Upper lobe of left lung (tissue), 6 donors: ENCODE results near the gene LGALS7B. TPM values are rescaled to one million over a fixed set of nuclear protein-coding genes. Genes with fewer than 3 reads are reported as not detected.
"Not testable (repeated sequence)": the region's sequence is repeated elsewhere in the genome, so short reads cannot be mapped to it uniquely, and the experiment has no call there.

ENCODE experiments used
- ATAC-seq, 2 donors: fragments of 200-7000 bp; cut with Tn5 transposase; one replicate each; pipeline ENCODE4 v1.9.1; 2022; ENCODE audit warnings: mild to moderate bottlenecking in 2 of 2, moderate library complexity in 2 of 2; ENCODE audit not compliant: low FRiP score in 2 of 2
- DNase-seq, 2 donors: peaks; one replicate each; pipeline ENCODE4 v3.0.0-alpha.2; 2019 to 2020
- H3K27ac ChIP-seq, 4 donors: fragments of 200-600 bp; sonication (generic); one replicate each; pipeline ENCODE4 v1.5.1; 2016 to 2019
- H3K27me3 ChIP-seq, 4 donors: fragments of 200-600 bp; sonication (generic); one replicate each; pipeline ENCODE4 v1.5.1; 2017 to 2019
- H3K36me3 ChIP-seq, 4 donors: fragments of 200-600 bp; sonication (generic); one replicate each; pipeline ENCODE4 v1.5.1; 2016 to 2019
- H3K4me1 ChIP-seq, 4 donors: fragments of 200-600 bp; sonication (generic); one replicate each; pipeline ENCODE4 v1.5.1; 2018 to 2019
- H3K4me3 ChIP-seq, 4 donors: fragments of 200-600 bp; sonication (generic); one replicate each; pipeline ENCODE4 v1.5.1; 2017 to 2019; ENCODE audit warnings: mild to moderate bottlenecking in 2 of 4, moderate library complexity in 1 of 4
- H3K9me3 ChIP-seq, 4 donors: fragments of 200-600 bp; sonication (generic); one replicate each; pipeline ENCODE4 v1.5.1; 2018 to 2019
- EP300 ChIP-seq, 4 donors: sonication (generic); formaldehyde crosslinking; IDR thresholded peaks; one replicate each; pipeline ENCODE4 v1.5.1; 2017; ENCODE audit warnings: antibody characterized with exemption in 4 of 4, control low read depth in 2 of 4
- POLR2A ChIP-seq, 4 donors: fragments of 450-650 bp; IDR thresholded peaks; one replicate each; pipeline ENCODE4 v1.5.1; 2016 to 2017; ENCODE audit warnings: antibody characterized with exemption in 4 of 4, mild to moderate bottlenecking in 2 of 4
- POLR2AphosphoS5 ChIP-seq, 2 donors: sonication (generic); formaldehyde crosslinking; IDR thresholded peaks; one replicate each; pipeline ENCODE4 v1.5.1; 2017; ENCODE audit warnings: antibody characterized with exemption in 2 of 2
- WGBS, 2 donors: methylation state at CpG; one replicate each; pipeline ENCODE4 v1.1.5; 2017 to 2018; 5-methylcytosine and 5-hydroxymethylcytosine counted together
- total RNA-seq, 6 donors: library from RNA; depleted of rRNA in 4 of 6; stranded (reverse); fragments of >200 nt in 4 of 6; gene quantifications; one replicate each; pipeline versions ENCODE4 v1.1.0 to v1.2.1, GENCODE V29; 2016 to 2021
- TF ChIP-seq, protein P1 (sequence below), 6 experiments: fragments of 450-650 bp in 4 of 6; fragments of 200-600 bp in 2 of 6; sonication (generic) in 2 of 6; IDR thresholded peaks; one replicate each; pipeline ENCODE4 v1.5.1; 2016 to 2019; ENCODE audit warnings: antibody characterized with exemption in 6 of 6
- donor health status: DM: no; HTN: no; CAD: no; lungs with moderate emphysema.
- donor health status: DM: no; HTN: yes; CAD: no; lungs with severe emphysema.

The LGALS7B gene
- total RNA-seq, 6 donors from 2014 or later: 12.4 TPM; not detected in 5

DNA sequence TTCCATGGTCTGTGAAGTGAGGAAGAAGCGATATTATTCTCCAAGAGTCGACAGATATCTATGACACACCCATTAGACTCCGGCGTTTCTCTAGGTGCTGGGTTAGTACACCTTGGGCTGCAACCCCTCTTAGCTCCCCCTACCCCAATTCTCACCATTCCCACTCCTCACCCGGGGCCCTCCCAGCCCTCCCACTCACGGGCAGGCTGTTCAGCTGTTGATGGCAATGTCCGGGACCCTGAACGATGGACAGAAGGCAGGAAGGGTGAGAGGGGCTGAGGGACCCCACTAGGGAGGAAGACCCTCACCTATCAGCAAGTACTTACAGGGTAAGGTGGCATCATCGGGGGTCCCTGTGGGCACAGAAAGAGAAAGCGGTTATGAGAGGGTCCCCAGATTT, 14.5 kb downstream of the LGALS7B start:
- peaks cover 0 to 14% (median 6%) of the 10 kb centered on the region in 4 donors for H3K4me1 ChIP-seq
- DNase-seq (no peak), ATAC-seq (no peak)
- H3K9me3 ChIP-seq: no peaks in the 10 kb centered on the region
- no peak overlapping the region for H3K4me3 ChIP-seq
- H3K27ac ChIP-seq: no peak overlapping the region
- WGBS, 2 donors: 93 to 94% methylated on average over 10 of the region's 10 CpGs
- H3K36me3 ChIP-seq: peaks cover 0 to 11% (median 0%) of the 10 kb centered on the region in 4 donors
- no peaks in the 10 kb centered on the region for H3K27me3 ChIP-seq
- TF ChIP-seq POLR2A (IDR thresholded peaks at IDR 0.05): no peak
- no peak for TF ChIP-seq POLR2AphosphoS5 (IDR thresholded peaks at IDR 0.05)
- TF ChIP-seq, protein P1, sequence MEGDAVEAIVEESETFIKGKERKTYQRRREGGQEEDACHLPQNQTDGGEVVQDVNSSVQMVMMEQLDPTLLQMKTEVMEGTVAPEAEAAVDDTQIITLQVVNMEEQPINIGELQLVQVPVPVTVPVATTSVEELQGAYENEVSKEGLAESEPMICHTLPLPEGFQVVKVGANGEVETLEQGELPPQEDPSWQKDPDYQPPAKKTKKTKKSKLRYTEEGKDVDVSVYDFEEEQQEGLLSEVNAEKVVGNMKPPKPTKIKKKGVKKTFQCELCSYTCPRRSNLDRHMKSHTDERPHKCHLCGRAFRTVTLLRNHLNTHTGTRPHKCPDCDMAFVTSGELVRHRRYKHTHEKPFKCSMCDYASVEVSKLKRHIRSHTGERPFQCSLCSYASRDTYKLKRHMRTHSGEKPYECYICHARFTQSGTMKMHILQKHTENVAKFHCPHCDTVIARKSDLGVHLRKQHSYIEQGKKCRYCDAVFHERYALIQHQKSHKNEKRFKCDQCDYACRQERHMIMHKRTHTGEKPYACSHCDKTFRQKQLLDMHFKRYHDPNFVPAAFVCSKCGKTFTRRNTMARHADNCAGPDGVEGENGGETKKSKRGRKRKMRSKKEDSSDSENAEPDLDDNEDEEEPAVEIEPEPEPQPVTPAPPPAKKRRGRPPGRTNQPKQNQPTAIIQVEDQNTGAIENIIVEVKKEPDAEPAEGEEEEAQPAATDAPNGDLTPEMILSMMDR (IDR thresholded peaks at IDR 0.05): no peak
- no peak for TF ChIP-seq EP300 (IDR thresholded peaks at IDR 0.05)

DNA sequence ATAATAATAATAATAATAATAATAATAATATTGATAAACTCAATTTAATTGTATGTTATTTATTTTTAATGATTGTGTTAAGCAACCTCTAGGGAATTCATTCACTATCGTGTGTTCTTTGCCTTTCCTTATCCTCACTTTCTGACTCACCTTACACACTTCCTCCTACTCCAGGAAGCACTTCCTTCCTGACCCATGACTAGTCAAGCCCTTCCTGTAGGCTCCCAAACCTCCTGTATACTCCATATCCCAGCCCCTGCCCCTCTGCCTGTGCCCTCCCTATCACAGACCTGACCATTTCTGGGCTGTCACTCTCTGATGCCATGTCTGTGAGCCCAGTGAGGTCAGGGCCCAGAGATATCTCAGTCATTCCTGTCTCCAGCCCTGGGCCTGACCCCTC, 16.2 kb downstream of the LGALS7B start:
- no peaks in the 10 kb centered on the region for H3K27me3 ChIP-seq

DNA sequence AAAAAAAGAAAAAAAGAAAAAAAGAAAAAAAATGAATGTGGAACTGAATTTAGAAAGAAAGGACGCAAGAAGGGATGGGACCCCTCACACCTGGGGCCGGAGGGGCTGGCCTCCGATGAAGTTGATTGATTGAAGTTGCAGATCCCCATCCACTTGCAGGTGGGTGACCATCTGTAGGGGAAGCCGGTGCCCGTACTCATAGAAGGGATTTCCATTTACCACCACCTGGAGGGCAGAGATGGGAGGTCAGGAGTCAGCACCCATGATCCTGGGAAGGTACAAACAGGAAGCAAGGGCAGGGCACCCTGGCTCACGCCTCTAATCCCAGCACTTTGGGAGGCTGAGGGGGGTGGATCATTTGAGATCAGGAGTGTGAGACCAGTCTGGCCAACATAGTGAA, 17.4 kb downstream of the LGALS7B start:
- peaks cover 0 to 14% (median 6%) of the 10 kb centered on the region in 4 donors for H3K4me1 ChIP-seq
- no peaks in the 10 kb centered on the region for H3K9me3 ChIP-seq
- WGBS, 2 donors: 93 to 94% methylated on average over 6 of the region's 6 CpGs
- no peak overlapping the region for H3K27ac ChIP-seq
- ATAC-seq (no peak), DNase-seq (no peak)
- H3K36me3 ChIP-seq: peaks cover 0 to 11% (median 0%) of the 10 kb centered on the region in 4 donors
- no peak overlapping the region for H3K4me3 ChIP-seq
- no peaks in the 10 kb centered on the region for H3K27me3 ChIP-seq
- TF ChIP-seq EP300 (IDR thresholded peaks at IDR 0.05) (no peak), POLR2A (IDR thresholded peaks at IDR 0.05) (no peak), POLR2AphosphoS5 (IDR thresholded peaks at IDR 0.05) (no peak)
- TF ChIP-seq, protein P1 (IDR thresholded peaks at IDR 0.05): no peak

More for the DNA sequence above, 16.2 kb downstream of the LGALS7B start:
- TF ChIP-seq EP300 (IDR thresholded peaks at IDR 0.05) (no peak), POLR2A (IDR thresholded peaks at IDR 0.05) (no peak), POLR2AphosphoS5 (IDR thresholded peaks at IDR 0.05) (no peak)
- TF ChIP-seq, protein P1 (IDR thresholded peaks at IDR 0.05): no peak
- Histone ChIP-seq H3K36me3 (peaks cover 0 to 11% (median 0%) of the 10 kb centered on the region in 4 donors), H3K4me1 (peaks cover 0 to 14% (median 6%) of the 10 kb centered on the region in 4 donors), H3K9me3 (no peaks in the 10 kb centered on the region), H3K27ac (no peak overlapping the region), H3K4me3 (no peak overlapping the region)
- ATAC-seq: no peak
- WGBS, 2 donors: 47 to 63% methylated on average over 1 of the region's 1 CpG
- no peak for DNase-seq

DNA sequence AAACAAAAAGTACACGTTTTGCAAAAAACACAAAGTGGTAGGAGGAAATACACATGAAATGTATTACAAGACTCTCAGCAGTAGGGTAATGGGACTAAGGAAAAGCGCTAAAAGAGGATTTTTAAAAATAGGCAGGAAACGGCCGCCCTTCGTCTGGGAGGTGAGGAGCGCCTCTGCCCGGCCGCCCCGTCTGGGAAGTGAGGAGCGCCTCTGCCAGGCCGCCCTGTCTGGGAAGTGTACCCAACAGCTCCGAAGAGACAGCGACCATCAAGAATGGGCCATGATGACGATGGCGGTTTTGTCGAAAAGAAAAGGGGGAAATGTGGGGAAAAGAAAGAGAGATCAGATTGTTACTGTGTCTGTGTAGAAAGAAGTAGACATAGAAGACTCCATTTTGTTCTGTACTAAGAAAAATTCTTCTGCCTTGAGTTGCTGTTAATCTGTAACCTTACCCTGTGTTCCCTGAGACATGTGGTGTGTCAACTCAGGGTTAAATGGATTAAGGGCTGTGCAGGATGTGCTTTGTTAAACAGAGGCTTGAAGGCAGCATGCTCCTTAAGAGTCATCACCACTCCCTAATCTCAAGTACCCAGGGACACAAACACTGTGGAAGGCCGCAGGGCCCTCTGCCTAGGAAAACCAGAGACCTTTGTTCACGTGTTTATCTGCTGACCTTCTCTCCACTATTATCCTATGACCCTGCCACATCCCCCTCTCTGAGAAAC, 18.5 kb downstream of the LGALS7B start:
- WGBS, 2 donors: 80 to 87% methylated on average over 16 to 18 of the region's 18 CpGs
- H3K27ac ChIP-seq: peak overlapping the region in 2 of 4 donors; percentile 38 to 73
- H3K36me3 ChIP-seq, H3K9me3 ChIP-seq, H3K4me3 ChIP-seq, DNase-seq, ATAC-seq, H3K27me3 ChIP-seq: not testable (repeated sequence)
- peaks cover 0 to 14% (median 6%) of the 10 kb centered on the region in 4 donors for H3K4me1 ChIP-seq
- TF ChIP-seq EP300 (IDR thresholded peaks at IDR 0.05): peak in 1 of 4 donors; percentile 35

DNA sequence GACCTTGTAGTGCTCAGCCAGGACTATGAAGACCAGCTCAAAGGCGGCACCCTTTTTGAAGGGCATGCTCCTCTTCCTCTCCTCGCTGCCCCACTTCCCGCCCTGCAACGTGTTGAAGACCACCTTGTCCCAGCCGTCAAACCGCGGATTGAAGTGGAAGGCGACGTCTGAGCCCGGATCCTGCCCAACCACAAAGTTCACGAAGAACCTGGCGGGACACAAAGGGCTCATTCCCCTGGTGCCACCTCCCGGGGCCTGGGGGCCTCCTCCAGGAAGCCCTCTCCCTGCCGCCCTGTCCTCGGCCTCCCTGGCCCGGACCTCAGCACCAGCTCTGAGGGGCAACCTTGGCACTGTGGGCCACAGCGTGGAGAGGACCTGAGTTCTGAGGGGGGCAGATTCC, 19.7 kb downstream of the LGALS7B start:
- Histone ChIP-seq H3K27me3 (no peaks in the 10 kb centered on the region), H3K27ac (peak overlapping the region in 1 of 4 donors; percentile 73), H3K4me1 (peaks cover 0 to 18% (median 6%) of the 10 kb centered on the region in 4 donors), H3K36me3 (peaks cover 0 to 2% (median 0%) of the 10 kb centered on the region in 4 donors), H3K4me3 (no peak overlapping the region), H3K9me3 (no peaks in the 10 kb centered on the region)
- TF ChIP-seq POLR2A (IDR thresholded peaks at IDR 0.05): no peak
- no peak for TF ChIP-seq POLR2AphosphoS5 (IDR thresholded peaks at IDR 0.05)
- no peak for TF ChIP-seq EP300 (IDR thresholded peaks at IDR 0.05)
- TF ChIP-seq, protein P1 (IDR thresholded peaks at IDR 0.05): no peak
- DNase-seq: no peak
- 91 to 92% methylated on average over 17 of the region's 17 CpGs for WGBS, 2 donors
- ATAC-seq: no peak
